Right atrium auricular region (tissue), 2 donors: ENCODE measurements around the gene ODAD2. TPM values are rescaled to one million over a fixed set of nuclear protein-coding genes. Genes with fewer than 3 reads are reported as not detected.

Source experiments
- DNase-seq: peaks from one replicate; pipeline ENCODE4 v3.0.0-alpha.2; 2019; ENCODE audit warnings: low spot score
- H3K27ac ChIP-seq, 2 donors: fragments of 200-600 bp; sonication (generic); 1 replicate in 1 of 2; 2 replicates in 1 of 2; pipeline ENCODE4 v1.5.1; 2016 to 2019
- H3K27me3 ChIP-seq, 2 donors: fragments of 200-600 bp; sonication (generic); one replicate each; pipeline versions ENCODE4 v1.5.1 to v1.6.0; 2017 to 2019
- H3K36me3 ChIP-seq: fragments of 200-600 bp; sonication (generic); one replicate; pipeline ENCODE4 v1.5.1; 2016
- H3K4me1 ChIP-seq, 2 donors: fragments of 200-600 bp; sonication (generic); one replicate each; pipeline versions ENCODE4 v1.5.1 to v1.6.0; 2017 to 2019
- H3K4me3 ChIP-seq, 2 donors: fragments of 200-600 bp; sonication (generic); 1 replicate in 1 of 2; 2 replicates in 1 of 2; pipeline ENCODE4 v1.5.1; 2017 to 2019; ENCODE audit warnings: mild to moderate bottlenecking in 1 of 2, moderate library complexity in 1 of 2
- H3K9me3 ChIP-seq, 2 donors: fragments of 200-600 bp; sonication (generic); one replicate each; pipeline ENCODE4 v1.5.1; 2019
- CTCF ChIP-seq, 2 donors: fragments of 200-600 bp; sonication (generic); IDR thresholded peaks; one replicate each; pipeline ENCODE4 v1.5.1; 2019; ENCODE audit warnings: antibody characterized with exemption in 2 of 2
- total RNA-seq, 2 donors: library from RNA; depleted of rRNA; stranded (reverse); fragments of >200 nt; gene quantifications; one replicate each; pipeline ENCODE4 v1.1.0, GENCODE V29; 2016

ODAD2 gene
- total RNA-seq, 2 donors from 2014 or later = 0.08 to 0.15 TPM

GRCh38 chr10:27779462-27780015, 219.3 kb downstream of the ODAD2 start:
- H3K4me1 ChIP-seq = no peaks in the 10 kb centered on the region
- DNase-seq = no peak
- peaks cover 0 to 8% of the 10 kb centered on the region in 2 donors for H3K9me3 ChIP-seq
- no peaks in the 10 kb centered on the region for H3K36me3 ChIP-seq
- no peak for TF ChIP-seq CTCF (IDR thresholded peaks at IDR 0.05)
- H3K27me3 ChIP-seq = no peaks in the 10 kb centered on the region
- H3K27ac ChIP-seq = no peak overlapping the region
- no peak overlapping the region for H3K4me3 ChIP-seq

GRCh38 chr10:27774831-27775230, 224.0 kb downstream of the ODAD2 start:
- no peaks in the 10 kb centered on the region for H3K36me3 ChIP-seq
- no peaks in the 10 kb centered on the region for H3K27me3 ChIP-seq
- H3K9me3 ChIP-seq = no peaks in the 10 kb centered on the region
- no peak overlapping the region for H3K4me3 ChIP-seq
- TF ChIP-seq CTCF (IDR thresholded peaks at IDR 0.05) = no peak
- H3K4me1 ChIP-seq = no peaks in the 10 kb centered on the region
- DNase-seq = no peak
- no peak overlapping the region for H3K27ac ChIP-seq

GRCh38 chr10:27771231-27771630, 227.6 kb downstream of the ODAD2 start:
- H3K9me3 ChIP-seq = no peaks in the 10 kb centered on the region
- H3K36me3 ChIP-seq = no peaks in the 10 kb centered on the region
- H3K27me3 ChIP-seq = no peaks in the 10 kb centered on the region
- H3K4me1 ChIP-seq = no peaks in the 10 kb centered on the region
- no peak for TF ChIP-seq CTCF (IDR thresholded peaks at IDR 0.05)
- H3K4me3 ChIP-seq = no peak overlapping the region
- no peak for DNase-seq
- no peak overlapping the region for H3K27ac ChIP-seq

- H3K9me3 ChIP-seq = no peaks in the 10 kb centered on the region
- no peak overlapping the region for H3K27ac ChIP-seq
- DNase-seq = no peak
- no peak overlapping the region for H3K4me3 ChIP-seq
- no peaks in the 10 kb centered on the region for H3K4me1 ChIP-seq
- TF ChIP-seq CTCF (IDR thresholded peaks at IDR 0.05) = no peak
- H3K36me3 ChIP-seq = no peaks in the 10 kb centered on the region
- H3K27me3 ChIP-seq = no peaks in the 10 kb centered on the region
Observed at GRCh38 chr10:27770181-27770580, 228.7 kb downstream of the ODAD2 start.
